ENCODE measurements around the gene NELFB.
"Not testable (repeated sequence)": the region's sequence is repeated elsewhere in the genome, so short reads cannot be mapped to it uniquely, and the experiment has no call there.

Gene NELFB

GRCh38 chr9:137250329-137251193, 4.6 kb upstream of the NELFB start:
- no peak for DNase-seq

- DNase-seq: no peak
Measured at GRCh38 chr9:137251194-137251461, 4.0 kb upstream of the NELFB start, which contains the start of gene STPG3. STPG3 (plus strand) TSS chr9:137251286; CDS start chr9:137251287, 1 bp downstream.

GRCh38 chr9:137251490-137252268, 3.4 kb upstream of the NELFB start:
- no peak for DNase-seq

- no peak for DNase-seq
Measured at GRCh38 chr9:137252555-137253506, 2.3 kb upstream of the NELFB start.

GRCh38 chr9:137253717-137254623, 1.2 kb upstream of the NELFB start:
- no peak for DNase-seq

GRCh38 chr9:137255448-137256114, 454 bp downstream of the NELFB start:
- no peak for DNase-seq

- DNase-seq: no peak
Measured at GRCh38 chr9:137256362-137256761, 1.2 kb downstream of the NELFB start.

DNA sequence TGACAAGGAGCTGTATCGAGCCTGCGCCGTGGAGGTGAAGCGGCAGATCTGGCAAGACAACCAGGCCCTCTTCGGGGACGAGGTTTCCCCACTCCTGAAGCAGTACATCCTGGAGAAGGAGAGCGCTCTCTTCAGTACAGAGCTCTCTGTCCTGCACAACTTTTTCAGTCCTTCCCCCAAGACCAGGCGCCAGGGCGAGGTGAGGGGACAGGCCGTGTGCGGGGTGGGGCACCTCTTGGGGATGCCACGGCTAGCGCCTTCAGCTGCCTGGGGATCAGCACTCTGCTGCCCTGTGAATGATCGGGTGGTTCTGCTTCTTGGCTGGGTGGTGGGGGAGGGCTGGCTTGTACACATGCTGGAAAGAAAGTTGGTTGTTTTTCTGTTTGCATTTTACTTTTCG, 1.7 kb downstream of the NELFB start:
- DNase-seq: no peak

DNA sequence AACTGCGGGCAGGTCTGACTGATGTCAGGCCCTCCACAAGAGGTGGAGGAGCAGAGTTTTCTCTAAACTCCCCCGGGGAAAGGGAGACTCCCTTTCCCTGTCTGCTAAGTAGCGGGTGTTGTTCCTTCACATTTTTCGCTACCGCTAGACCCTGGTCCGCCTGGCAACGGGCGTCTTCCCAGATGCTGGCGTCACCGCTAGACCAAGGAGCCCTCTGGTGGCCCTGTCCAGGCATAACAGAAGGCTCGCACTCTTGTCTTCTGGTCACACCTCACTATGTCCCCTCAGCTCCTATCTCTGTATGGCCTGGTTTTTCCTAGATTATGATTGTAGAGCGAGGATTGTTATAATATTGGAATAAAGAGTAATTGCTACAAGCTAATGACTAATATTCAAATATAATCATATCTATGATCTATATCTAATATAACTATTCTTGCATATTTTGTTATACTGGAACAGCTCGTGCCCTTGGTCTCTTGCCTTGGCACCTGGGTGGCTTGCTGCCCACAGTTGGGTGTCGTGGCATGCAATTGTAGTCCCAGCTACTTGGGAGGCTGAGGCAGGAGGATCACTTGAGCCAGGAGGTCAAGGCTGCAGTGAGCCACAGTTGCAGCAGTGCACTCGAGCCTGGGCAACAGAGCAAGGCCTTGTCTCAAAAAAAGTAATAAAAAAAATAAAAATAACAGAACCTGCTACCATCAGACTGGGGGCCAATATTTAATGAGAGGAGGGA, 7.2 kb downstream of the NELFB start:
- DNase-seq: not testable (repeated sequence)

GRCh38 chr9:137262909-137263285, 7.8 kb downstream of the NELFB start:
- DNase-seq: no peak

DNA sequence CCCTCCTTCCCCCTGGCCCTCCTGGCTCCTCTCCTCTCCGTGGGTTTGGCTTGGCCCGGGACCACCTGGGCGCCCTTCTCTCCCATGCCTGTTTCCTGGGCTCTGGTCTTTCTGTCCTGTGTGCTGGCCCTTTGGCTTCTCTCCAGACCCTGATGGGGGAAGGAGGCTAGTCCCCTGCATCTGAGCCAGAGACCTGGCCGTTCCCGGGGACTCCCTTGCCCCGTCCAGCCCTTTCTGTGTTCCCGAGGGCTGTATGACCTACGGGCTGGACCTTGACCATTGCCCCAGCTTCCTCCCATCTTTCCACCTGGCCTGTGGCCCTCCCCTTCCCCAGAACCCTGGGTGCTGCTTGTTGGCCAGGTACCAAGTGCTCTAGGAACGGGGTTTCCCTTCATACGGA, 8.4 kb downstream of the NELFB start:
- no peak for DNase-seq

- DNase-seq: no peak
Measured at GRCh38 chr9:137264067-137264466, 8.9 kb downstream of the NELFB start.

GRCh38 chr9:137265496-137266161, 10.5 kb downstream of the NELFB start:
- no peak for DNase-seq

DNA sequence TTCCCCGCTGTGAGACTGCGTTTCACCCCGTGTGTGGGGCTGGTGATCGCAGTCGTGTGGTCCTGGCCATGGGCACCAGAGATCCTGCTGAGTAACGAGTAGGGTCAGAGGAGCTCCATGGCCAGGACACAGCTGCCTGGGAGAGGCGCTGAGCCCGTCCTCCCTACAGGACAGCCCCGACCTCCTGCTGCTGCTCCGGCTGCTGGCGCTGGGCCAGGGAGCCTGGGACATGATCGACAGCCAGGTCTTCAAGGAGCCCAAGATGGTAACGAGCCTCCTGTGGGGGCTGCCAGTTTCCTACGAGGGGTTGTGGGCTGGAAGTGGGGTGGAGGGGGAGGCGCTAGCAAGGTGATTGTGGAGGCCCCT, 11.0 kb downstream of the NELFB start:
- DNase-seq: no peak

- no peak for DNase-seq
Measured at GRCh38 chr9:137266585-137267453, 11.7 kb downstream of the NELFB start.

DNA sequence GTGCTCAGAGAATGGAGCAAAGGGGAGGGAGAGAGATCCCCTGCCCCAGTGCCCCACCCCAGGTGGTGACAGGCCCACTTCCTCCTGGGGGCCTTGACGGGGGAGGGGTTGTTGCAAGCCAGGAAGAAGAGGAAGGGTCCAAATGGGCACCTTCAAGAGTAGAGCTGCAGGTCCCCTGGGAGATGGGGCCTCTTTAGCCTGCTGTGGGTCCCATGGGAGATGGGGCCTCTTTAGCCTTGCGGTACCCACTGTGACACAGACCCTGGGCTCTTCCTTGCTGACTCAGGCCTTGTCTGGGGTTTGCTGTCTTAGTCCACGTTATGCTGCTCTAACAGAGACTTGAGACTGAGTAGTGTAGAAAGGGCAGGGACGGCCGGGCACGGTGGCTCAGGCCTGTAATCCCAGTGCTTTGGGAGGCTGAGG, 12.8 kb downstream of the NELFB start:
- no peak for DNase-seq

GRCh38 chr9:137268538-137269201, 13.5 kb downstream of the NELFB start:
- no peak for DNase-seq

DNA sequence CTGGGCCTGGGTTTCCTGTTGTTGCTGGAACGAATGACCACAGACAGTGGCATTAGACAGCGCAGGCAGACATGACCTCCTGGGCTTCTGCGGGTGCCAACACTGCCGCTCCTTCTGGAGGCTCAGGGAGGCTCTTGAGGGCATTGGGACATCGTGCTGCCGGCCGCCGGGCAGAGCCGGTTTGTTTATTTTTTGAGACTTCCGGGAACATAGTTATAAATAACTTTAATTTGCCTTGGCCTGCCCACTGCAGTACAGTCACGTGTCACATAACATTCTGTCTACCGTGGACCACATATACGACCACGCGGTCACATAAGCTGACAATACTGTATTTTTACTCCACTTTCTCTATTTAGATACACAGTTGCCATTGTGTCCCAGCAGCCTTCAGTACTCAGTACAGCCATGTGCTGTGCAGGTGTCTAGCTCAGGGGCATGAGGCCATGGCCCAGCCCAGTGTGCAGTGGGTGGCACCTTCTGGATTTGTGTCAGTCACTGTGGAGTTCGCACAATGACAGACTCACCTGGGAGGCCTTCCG, 14.2 kb downstream of the NELFB start:
- no peak for DNase-seq

Measured in activated CD4-positive, alpha-beta T cell treated with anti-CD3 and anti-CD28 coated beads, Interleukin-2, amount 50 U/mL, for 4 hours (primary cell).